SK-N-SH (cell line): Measurements from ENCODE around the gene RMDN2. TPM values are rescaled to one million over a fixed set of nuclear protein-coding genes. Genes with fewer than 3 reads are reported as not detected.

Source experiments
- CTCF ChIP-seq: fragments of 200-600 bp; sonication (generic); IDR thresholded peaks from 2 replicates; pipeline ENCODE4 v1.6.1; 2017; ENCODE audit warnings: antibody characterized with exemption, mild to moderate bottlenecking, moderate library complexity
- ELF1 ChIP-seq: IDR thresholded peaks from 2 replicates; pipeline ENCODE4 v1.4.0; 2012
- FOSL2 ChIP-seq: IDR thresholded peaks from 2 replicates; pipeline ENCODE4 v1.4.0; 2012; ENCODE audit warnings: low read depth, mild to moderate bottlenecking, moderate library complexity, borderline replicate concordance
- MAX ChIP-seq: IDR thresholded peaks from 2 replicates; pipeline ENCODE4 v1.4.0; 2012; ENCODE audit warnings: low read depth
- PBX3 ChIP-seq: IDR thresholded peaks from 2 replicates; pipeline ENCODE4; 2012
- RAD21 ChIP-seq: IDR thresholded peaks from 2 replicates; pipeline ENCODE4 v1.6.1; 2012; ENCODE audit warnings: mild to moderate bottlenecking, low read length
- RCOR1 ChIP-seq: fragments of 150-350 bp; IDR thresholded peaks from 2 replicates; pipeline ENCODE4 v1.6.1; 2017; ENCODE audit warnings: antibody characterized with exemption, low read length
- RFX5 ChIP-seq: IDR thresholded peaks from 2 replicates; pipeline ENCODE4 v1.6.1; 2012; ENCODE audit warnings: mild to moderate bottlenecking, improper control_type of control experiment, low read length
- RXRA ChIP-seq: IDR thresholded peaks from 2 replicates; pipeline ENCODE4 v1.4.0; 2012; ENCODE audit warnings: low read depth, mild to moderate bottlenecking, borderline replicate concordance
- SIN3A ChIP-seq: IDR thresholded peaks from 2 replicates; pipeline ENCODE4 v1.6.1; 2012; ENCODE audit warnings: low read depth, mild to moderate bottlenecking, low read length, moderate library complexity, borderline replicate concordance
- TAF1 ChIP-seq: IDR thresholded peaks from 2 replicates; pipeline ENCODE4 v1.6.1; 2012; ENCODE audit warnings: low read depth, mild to moderate bottlenecking, low read length, moderate library complexity, borderline replicate concordance
- TCF12 ChIP-seq: IDR thresholded peaks from 2 replicates; pipeline ENCODE4 v1.4.0; 2012
- YY1 ChIP-seq: IDR thresholded peaks from 2 replicates; pipeline ENCODE4 v1.4.0; 2012; ENCODE audit warnings: low read depth, mild to moderate bottlenecking
- polyA plus RNA-seq, 3 experiments: library from polyadenylated mRNA; depleted of rRNA; stranded (reverse); fragments of >200 nt; gene quantifications; 2 replicates each; pipeline ENCODE4 v1.2.3, GENCODE V29; 2012
- TF ChIP-seq, protein P1 (sequence below): IDR thresholded peaks from 2 replicates; pipeline ENCODE4 v1.6.1; 2012; ENCODE audit warnings: mild to moderate bottlenecking, low read depth, low read length, moderate library complexity
- TF ChIP-seq, protein P2 (sequence below): fragments of 150-350 bp; IDR thresholded peaks from 2 replicates; pipeline ENCODE4 v1.6.1; 2017; ENCODE audit warnings: antibody characterized with exemption, low read length, low read depth, borderline replicate concordance

The RMDN2 gene
- polyA plus RNA-seq, 1 of the 3 experiments (the other 2 are of a cell fraction): 7.3 TPM

- TF ChIP-seq TCF12 (peak; percentile 100), YY1 (0 out of 2 replicates have a peak, but pooled peaks have one; percentile 6), FOSL2 (peak; percentile 89), RCOR1 (no peak), RAD21 (no peak), RXRA (peak; percentile 77; the same call in 1 of the 2 replicates), PBX3 (peak; percentile 99), SIN3A (peak; percentile 93), ELF1 (0 out of 2 replicates have a peak, but pooled peaks have one; percentile 32), RFX5 (no peak), MAX (peak; percentile 85), CTCF (no peak), TAF1 (peak; percentile 57; the same call in 1 of the 2 replicates)
- TF ChIP-seq, protein P1, sequence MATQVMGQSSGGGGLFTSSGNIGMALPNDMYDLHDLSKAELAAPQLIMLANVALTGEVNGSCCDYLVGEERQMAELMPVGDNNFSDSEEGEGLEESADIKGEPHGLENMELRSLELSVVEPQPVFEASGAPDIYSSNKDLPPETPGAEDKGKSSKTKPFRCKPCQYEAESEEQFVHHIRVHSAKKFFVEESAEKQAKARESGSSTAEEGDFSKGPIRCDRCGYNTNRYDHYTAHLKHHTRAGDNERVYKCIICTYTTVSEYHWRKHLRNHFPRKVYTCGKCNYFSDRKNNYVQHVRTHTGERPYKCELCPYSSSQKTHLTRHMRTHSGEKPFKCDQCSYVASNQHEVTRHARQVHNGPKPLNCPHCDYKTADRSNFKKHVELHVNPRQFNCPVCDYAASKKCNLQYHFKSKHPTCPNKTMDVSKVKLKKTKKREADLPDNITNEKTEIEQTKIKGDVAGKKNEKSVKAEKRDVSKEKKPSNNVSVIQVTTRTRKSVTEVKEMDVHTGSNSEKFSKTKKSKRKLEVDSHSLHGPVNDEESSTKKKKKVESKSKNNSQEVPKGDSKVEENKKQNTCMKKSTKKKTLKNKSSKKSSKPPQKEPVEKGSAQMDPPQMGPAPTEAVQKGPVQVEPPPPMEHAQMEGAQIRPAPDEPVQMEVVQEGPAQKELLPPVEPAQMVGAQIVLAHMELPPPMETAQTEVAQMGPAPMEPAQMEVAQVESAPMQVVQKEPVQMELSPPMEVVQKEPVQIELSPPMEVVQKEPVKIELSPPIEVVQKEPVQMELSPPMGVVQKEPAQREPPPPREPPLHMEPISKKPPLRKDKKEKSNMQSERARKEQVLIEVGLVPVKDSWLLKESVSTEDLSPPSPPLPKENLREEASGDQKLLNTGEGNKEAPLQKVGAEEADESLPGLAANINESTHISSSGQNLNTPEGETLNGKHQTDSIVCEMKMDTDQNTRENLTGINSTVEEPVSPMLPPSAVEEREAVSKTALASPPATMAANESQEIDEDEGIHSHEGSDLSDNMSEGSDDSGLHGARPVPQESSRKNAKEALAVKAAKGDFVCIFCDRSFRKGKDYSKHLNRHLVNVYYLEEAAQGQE: peak; percentile 66; the same call in 1 of the 2 replicates
- TF ChIP-seq, protein P2, sequence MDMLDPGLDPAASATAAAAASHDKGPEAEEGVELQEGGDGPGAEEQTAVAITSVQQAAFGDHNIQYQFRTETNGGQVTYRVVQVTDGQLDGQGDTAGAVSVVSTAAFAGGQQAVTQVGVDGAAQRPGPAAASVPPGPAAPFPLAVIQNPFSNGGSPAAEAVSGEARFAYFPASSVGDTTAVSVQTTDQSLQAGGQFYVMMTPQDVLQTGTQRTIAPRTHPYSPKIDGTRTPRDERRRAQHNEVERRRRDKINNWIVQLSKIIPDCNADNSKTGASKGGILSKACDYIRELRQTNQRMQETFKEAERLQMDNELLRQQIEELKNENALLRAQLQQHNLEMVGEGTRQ: no peak
Measured at GRCh38 chr2:37916512-37917082, 8.5 kb upstream of the RMDN2 start (continued).
